Measurements from ENCODE around the gene MYBPC2.

Gene MYBPC2

GRCh38 chr19:50457300-50457699, 24.6 kb downstream of the MYBPC2 start:
- in situ Hi-C loops (cut with HindIII; ENCODE audit: low sequenced_read_pairs) = no loop called here

- in situ Hi-C loops (cut with HindIII; ENCODE audit: low sequenced_read_pairs) = no loop called here
These were observed 25.8 kb downstream of the MYBPC2 start for GRCh38 chr19:50458396-50459066.

- in situ Hi-C loops (cut with HindIII; ENCODE audit: low sequenced_read_pairs) = no loop called here
These were observed 26.4 kb downstream of the MYBPC2 start for GRCh38 chr19:50459067-50459456.

- in situ Hi-C loops (cut with HindIII; ENCODE audit: low sequenced_read_pairs) = no loop called here
These were observed 26.9 kb downstream of the MYBPC2 start for GRCh38 chr19:50459638-50460037.

GRCh38 chr19:50460161-50460765, 27.6 kb downstream of the MYBPC2 start:
- in situ Hi-C loops (cut with HindIII; ENCODE audit: low sequenced_read_pairs) = no loop called here

GRCh38 chr19:50461066-50461875, 28.6 kb downstream of the MYBPC2 start:
- in situ Hi-C loops (cut with HindIII; ENCODE audit: low sequenced_read_pairs) = no loop called here

- in situ Hi-C loops (cut with HindIII; ENCODE audit: low sequenced_read_pairs) = no loop called here
These were observed 30.3 kb downstream of the MYBPC2 start for GRCh38 chr19:50462970-50463369.

GRCh38 chr19:50464348-50464747, 31.7 kb downstream of the MYBPC2 start:
- in situ Hi-C loops (cut with HindIII; ENCODE audit: low sequenced_read_pairs) = no loop called here

- in situ Hi-C loops (cut with HindIII; ENCODE audit: low sequenced_read_pairs) = no loop called here
These were observed 32.3 kb downstream of the MYBPC2 start for GRCh38 chr19:50465000-50465399.

GRCh38 chr19:50465986-50466705, 33.5 kb downstream of the MYBPC2 start:
- in situ Hi-C loops (cut with HindIII; ENCODE audit: low sequenced_read_pairs) = no loop called here

- in situ Hi-C loops (cut with HindIII; ENCODE audit: low sequenced_read_pairs) = no loop called here
These were observed 34.0 kb downstream of the MYBPC2 start for GRCh38 chr19:50466706-50467039.

GRCh38 chr19:50467566-50467965, 34.9 kb downstream of the MYBPC2 start:
- in situ Hi-C loops (cut with HindIII; ENCODE audit: low sequenced_read_pairs) = no loop called here

GRCh38 chr19:50468818-50469217, 36.1 kb downstream of the MYBPC2 start:
- in situ Hi-C loops (cut with HindIII; ENCODE audit: low sequenced_read_pairs) = no loop called here

GRCh38 chr19:50473336-50473735, 40.6 kb downstream of the MYBPC2 start:
- in situ Hi-C loops (cut with HindIII; ENCODE audit: low sequenced_read_pairs) = loop anchor here (10.0 kb wide), 1 partner anchor 119 kb away; no protein-coding TSS in a partner anchor

GRCh38 chr19:50475101-50475568, 42.4 kb downstream of the MYBPC2 start:
- in situ Hi-C loops (cut with HindIII; ENCODE audit: low sequenced_read_pairs) = loop anchor here (10.0 kb wide), 1 partner anchor 120 kb away; no protein-coding TSS in a partner anchor

- in situ Hi-C loops (cut with HindIII; ENCODE audit: low sequenced_read_pairs) = loop anchor here (10.0 kb wide), 1 partner anchor 121 kb away; no protein-coding TSS in a partner anchor
These were observed 43.1 kb downstream of the MYBPC2 start for GRCh38 chr19:50475736-50476223.

GRCh38 chr19:50476224-50476906, 43.7 kb downstream of the MYBPC2 start, which contains the start of the genes EMC10 and GARIN5A:
Gene EMC10 (plus strand): TSS chr19:50476507. CDS start chr19:50476545, 38 bp downstream.
Gene GARIN5A (minus strand): TSS chr19:50476848. CDS start chr19:50476388, 460 bp downstream.
- in situ Hi-C loops (cut with HindIII; ENCODE audit: low sequenced_read_pairs) = loop anchor here (10.0 kb wide), 1 partner anchor 122 kb away; no protein-coding TSS in a partner anchor

- in situ Hi-C loops (cut with HindIII; ENCODE audit: low sequenced_read_pairs) = loop anchor here (10.0 kb wide), 1 partner anchor 122 kb away; no protein-coding TSS in a partner anchor
These were observed 44.2 kb downstream of the MYBPC2 start for GRCh38 chr19:50476907-50477238.

GRCh38 chr19:50477751-50478515, 45.2 kb downstream of the MYBPC2 start:
- in situ Hi-C loops (cut with HindIII; ENCODE audit: low sequenced_read_pairs) = loop anchor here (10.0 kb wide), 1 partner anchor 123 kb away; no protein-coding TSS in a partner anchor
